Eye (tissue), 1 donor: ENCODE measurements around the gene POC1A.

ENCODE experiments used
- DNase-seq: peaks from one replicate; pipeline ENCODE4 v3.0.0-alpha.2; 2015

The POC1A gene

DNA sequence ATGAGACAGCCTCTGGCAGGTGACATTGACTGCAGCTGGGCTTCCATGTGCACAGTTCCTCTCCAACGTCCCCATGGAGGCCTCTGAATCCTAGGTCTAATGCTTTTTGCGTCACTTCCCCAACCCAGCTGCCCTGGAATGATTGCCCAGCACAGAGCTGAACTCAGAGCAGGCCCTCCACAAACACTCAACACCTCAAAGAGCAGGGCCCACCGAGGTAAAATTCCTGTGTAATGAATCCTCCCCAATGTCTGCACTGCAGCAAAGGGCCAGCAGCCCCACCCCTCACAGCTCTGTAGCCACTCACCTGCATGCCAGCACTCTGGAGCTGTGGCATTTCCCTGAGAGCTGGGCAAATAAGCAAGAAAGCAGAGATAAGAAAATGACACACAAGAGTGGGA, 55.2 kb downstream of the POC1A start:
- DNase-seq, result no peak

- no peak for DNase-seq
Measured at GRCh38 chr3:52097851-52098507, 56.2 kb downstream of the POC1A start.

- DNase-seq, result no peak
Measured at GRCh38 chr3:52095990-52096775, 58.0 kb downstream of the POC1A start.

GRCh38 chr3:52094571-52095485, 59.4 kb downstream of the POC1A start:
- DNase-seq, result no peak

DNA sequence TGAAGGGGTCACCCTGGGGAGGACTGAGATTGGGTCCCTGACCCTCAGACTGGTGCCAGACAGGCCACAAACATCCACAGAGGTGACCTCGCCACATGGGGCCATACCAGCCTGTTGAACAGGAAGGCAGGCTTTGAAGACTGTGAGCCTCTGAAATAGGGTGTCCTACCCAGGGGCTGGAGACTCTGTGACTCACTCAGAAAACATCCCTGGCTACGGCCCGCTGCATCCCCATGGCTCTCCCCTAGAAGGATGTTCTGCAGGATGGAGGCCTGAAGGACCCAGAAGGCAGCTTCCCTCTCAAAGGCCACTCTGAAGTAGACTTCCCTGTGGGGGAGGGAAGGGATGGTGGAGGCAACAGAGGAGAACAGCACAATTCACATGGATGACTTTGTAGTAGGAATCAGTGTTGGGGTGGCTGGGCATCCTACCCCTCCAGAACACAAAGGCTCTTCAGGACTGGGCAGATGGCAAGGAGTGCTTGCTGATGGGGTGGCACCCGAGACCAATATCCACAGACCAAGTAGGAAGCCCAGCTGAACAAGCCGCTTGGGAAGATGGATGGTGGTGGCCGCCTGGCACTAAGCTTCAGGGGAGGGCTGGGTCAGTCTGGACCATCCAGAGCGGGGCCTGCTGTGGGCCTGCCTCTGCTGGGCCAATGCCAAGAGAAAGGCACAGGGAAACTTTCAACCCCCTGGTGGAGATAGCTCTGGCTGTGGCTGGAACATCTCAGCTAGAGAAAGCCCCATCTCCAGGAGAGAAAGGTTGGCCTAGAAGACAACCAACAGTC, 60.3 kb downstream of the POC1A start:
- DNase-seq, result no peak

DNA sequence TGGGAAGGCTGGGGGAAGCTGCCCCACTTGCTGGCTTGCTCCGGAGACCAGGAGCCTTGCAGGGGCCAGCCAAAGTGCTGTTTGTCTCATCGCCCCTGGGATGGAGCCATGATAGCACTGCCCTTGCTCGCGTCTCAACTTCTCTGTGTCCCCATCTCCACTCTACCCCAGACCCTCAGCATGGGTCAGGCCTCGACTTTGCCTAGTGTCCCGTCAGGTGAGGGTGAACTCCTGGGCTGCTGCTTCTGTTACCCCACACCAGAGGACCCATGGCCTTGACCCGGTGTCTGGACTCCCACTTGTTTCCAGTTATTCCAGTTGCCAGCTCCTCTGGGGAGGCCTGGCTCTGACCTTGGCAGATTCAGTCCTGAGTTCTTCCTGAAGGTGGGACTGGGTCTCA, 61.3 kb downstream of the POC1A start:
- no peak for DNase-seq

DNA sequence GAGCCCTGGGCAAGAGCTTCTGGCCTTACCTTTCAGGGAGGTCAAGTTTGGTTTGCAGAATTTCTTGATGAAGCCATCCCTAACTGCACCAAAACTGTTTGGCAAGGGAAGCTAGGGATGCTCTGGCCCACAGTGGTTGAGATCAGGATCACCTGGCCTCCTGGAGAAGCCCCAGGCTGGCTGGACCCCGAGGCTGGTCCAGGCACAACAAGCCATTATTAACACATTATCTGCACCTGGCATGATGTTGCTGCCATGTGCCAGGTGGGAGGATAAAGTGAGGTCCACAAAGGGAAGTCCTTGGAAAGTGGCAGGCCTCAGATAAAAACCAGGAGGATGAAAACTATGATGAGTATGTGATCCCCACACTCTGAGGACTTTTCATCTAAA, 62.0 kb downstream of the POC1A start:
- DNase-seq, result no peak

DNA sequence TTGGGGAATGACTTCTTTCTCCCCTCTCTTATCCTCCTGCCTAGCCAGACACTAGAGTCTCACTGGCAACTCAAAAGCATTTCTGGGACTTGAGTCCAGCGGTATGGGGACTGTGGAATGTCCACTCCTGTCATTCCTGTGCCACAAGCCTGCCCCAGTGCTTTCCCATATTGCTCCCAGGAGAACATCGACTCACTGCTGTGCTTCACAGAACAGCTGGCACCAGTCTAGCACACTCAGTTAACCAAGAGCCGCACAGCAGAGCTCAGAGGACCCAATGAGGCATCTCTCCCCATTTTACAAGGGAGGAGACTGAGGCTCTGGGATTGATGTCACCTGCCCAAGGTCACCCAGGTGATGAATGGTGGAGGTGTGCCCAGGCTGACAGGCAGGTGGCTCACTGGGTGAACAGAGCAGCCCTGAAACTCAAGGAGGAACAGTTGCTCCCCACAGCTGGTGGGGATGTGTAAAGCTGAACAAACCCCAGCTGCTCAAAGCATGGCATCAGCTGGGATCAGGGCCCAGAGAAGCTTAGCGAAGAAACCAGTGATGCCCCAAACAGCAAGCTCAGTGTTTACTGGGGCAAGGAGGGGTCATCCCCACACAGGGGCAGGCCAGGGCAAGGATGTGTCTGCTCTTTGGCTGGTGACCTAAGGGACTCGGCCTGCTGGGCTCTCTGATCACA, 62.5 kb downstream of the POC1A start:
- DNase-seq, result peak; percentile 50

DNA sequence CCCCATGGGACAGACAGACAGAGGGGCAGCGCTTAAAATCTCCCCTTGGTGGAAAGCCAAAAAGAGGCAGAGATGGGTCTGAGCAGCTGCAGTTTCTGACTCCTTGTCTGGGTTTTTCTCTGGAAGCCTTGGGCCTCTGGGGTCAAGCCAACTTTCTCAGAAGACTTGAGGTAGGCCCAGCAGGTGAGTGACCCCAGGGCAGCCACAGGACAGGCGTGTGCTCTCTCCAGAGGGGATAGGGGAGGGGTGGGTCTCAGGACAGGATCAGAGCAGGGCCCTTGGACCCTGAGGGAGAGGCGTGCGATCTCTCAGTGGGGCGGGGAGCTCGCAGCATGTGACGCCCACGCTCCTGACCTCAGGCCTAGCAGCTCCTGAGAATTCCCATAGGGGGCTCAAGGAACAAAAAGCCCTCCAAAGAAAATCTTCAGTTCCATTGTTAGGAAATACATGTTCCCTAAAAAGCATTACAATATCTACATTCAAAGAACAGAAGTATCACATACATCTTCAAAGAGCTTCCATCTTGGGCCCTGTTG, 63.2 kb downstream of the POC1A start:
- no peak for DNase-seq

- peak; percentile 38 for DNase-seq
Measured at GRCh38 chr3:52090131-52090932, 63.9 kb downstream of the POC1A start.

DNA sequence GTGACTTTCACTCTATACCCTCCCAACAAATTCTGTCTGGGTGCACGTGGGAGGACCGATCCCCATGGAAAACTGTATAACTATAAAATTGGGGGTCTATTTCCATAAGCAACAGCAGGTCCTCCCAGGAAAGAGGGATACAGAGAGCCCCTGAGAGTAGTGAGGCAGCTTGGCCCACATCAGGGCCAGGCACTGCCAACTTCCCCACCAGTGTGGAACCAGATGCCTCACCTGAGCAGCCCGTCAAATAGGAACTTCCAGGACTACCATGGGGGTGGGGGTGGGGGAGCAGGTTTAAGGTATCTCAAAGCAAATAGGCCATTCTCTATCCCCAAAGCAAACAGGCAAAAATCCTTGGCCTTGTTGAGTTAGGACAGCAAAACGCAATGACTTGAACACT, 64.5 kb downstream of the POC1A start:
- no peak for DNase-seq

GRCh38 chr3:52088445-52089367, 65.5 kb downstream of the POC1A start:
- peak; percentile 83 for DNase-seq

- no peak for DNase-seq
Measured at GRCh38 chr3:52087731-52088130, 66.5 kb downstream of the POC1A start.

GRCh38 chr3:52086976-52087663, 67.1 kb downstream of the POC1A start:
- DNase-seq, result peak; percentile 55

DNA sequence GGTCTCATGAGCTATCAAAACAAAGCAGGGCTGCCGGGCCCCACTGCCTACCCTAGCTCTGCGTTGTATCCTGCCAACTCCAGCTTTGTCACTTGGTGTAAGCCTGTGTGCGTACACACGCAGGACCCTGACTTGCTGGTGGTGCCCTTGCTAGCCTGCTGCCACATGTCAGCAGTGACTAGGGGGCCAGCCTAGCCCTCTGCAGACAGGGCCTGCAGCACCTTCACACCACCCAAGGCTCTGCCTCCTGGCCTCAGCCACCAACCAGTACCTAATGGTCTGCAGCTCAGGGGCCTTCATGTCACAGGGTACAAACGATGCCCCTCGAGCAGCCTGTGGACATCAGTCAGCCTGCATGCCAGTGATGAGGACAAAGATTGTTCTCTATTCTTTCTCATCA, 67.8 kb downstream of the POC1A start:
- no peak for DNase-seq

GRCh38 chr3:52085681-52086282, 68.4 kb downstream of the POC1A start:
- no peak for DNase-seq

DNA sequence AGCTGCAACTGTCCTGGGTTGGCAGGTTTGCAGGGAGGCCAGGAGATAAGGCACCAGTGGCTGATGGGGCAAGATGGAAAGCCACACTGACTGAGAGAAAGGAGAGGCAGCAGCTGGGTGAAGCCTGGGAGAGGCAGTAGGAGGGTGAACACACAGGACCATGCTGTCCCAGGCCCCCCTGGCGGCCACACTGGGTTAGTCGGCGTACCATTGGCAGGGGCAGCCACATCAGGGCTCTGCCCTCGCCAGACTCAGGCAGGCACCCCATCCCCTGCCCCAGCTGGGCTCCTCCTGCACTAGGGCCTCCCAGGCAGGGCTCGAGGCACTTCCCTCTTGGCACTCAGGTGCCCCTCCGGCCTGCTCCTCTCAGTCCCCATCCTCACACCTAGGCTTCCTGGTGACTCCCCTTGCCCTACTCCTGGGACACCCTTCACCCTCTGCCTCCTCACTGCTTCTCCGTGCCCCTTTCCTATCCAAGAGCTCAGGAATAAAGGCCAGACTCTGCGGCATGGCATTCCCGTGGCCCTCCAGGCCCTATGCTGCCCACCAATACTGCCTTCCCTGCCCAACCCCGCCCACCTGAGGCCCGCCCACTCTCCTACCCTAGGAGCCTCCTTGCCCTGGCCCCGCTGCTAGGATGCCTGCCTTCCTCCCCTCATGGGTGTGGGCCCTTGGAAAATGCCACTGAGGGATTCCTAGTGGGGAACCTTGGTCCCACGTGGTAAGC, 69.1 kb downstream of the POC1A start:
- DNase-seq, result no peak
